GM12878 (cell line): Measurements from ENCODE around the gene SCAMP1. TPM values are rescaled to one million over a fixed set of nuclear protein-coding genes. Genes with fewer than 3 reads are reported as not detected.

ENCODE experiments used
- ATAC-seq: fragments of 200-7000 bp; cut with Tn5 transposase; 3 replicates; pipeline ENCODE4 v1.9.1; 2020; ENCODE audit warnings: mild to moderate bottlenecking, moderate library complexity
- BruUV-seq: library from RNA; stranded (reverse); fragments of 400-500 nt; replicated peaks from 2 replicates; lab custom pipeline; 2021; lab: Mats Ljungman, UMichigan
- CTCF ChIA-PET: fragments of 300-600 bp; sonication (Branson Sonifier 250); formaldehyde crosslinking; extraction: SDS; loops from one replicate; lab custom pipeline; 2021; ENCODE audit warnings: inconsistent platforms; lab: Yijun Ruan, JAX
- POLR2A ChIA-PET: fragments of 350-600 bp; formaldehyde crosslinking; extraction: SDS; loops from one replicate; lab custom pipeline; 2021; ENCODE audit warnings: inconsistent platforms; lab: Charles Lee
- RAD21 ChIA-PET: fragments of 300-600 bp; sonication (Branson Sonifier 250); formaldehyde crosslinking; loops from one replicate; lab custom pipeline; 2023; ENCODE audit warnings: antibody characterized with exemption; ENCODE audit not compliant: unreplicated experiment; lab: Charles Lee
- SMC1A ChIA-PET: fragments of 300-600 bp; sonication (Branson Sonifier 250); formaldehyde crosslinking; loops from one replicate; lab custom pipeline; 2023; ENCODE audit not compliant: unreplicated experiment, uncharacterized antibody; lab: Charles Lee
- DNase-seq: peaks from one replicate; pipeline ENCODE4 v3.0.0-alpha.2; 2011; ENCODE audit warnings: low read depth, low spot score
- FAIRE-seq: peaks from 3 replicates; lab custom pipeline; 2011; peaks lifted over from hg19 to GRCh38; lab: Jason Lieb, UNC
- H2AFZ ChIP-seq: 2 replicates; pipeline ENCODE4 v1.6.0; 2011; ENCODE audit warnings: low read depth, low read length, control low read depth; ENCODE audit not compliant: control insufficient read depth
- H3K27ac ChIP-seq: 2 replicates; pipeline ENCODE4 v1.5.1; 2011; ENCODE audit warnings: control low read depth; ENCODE audit not compliant: control insufficient read depth, insufficient read depth
- H3K27me3 ChIP-seq, 2 experiments: replicated peaks in 1 of 2; 2 replicates each; pipeline versions ENCODE4 v1.6.0 to v1.6.1; 2011; ENCODE audit warnings: low read length in 1 of 2; ENCODE audit not compliant: control insufficient read depth in 2 of 2, insufficient read depth in 2 of 2
- H3K36me3 ChIP-seq, 2 experiments: 2 replicates each; pipeline ENCODE4 v1.5.1; 2011; ENCODE audit warnings: low read length in 1 of 2; ENCODE audit not compliant: control insufficient read depth in 2 of 2, insufficient read depth in 2 of 2
- H3K4me1 ChIP-seq: 2 replicates; pipeline ENCODE4 v1.6.1; 2011; ENCODE audit warnings: mild to moderate bottlenecking, low read length, moderate library complexity, mixed read lengths; ENCODE audit not compliant: control insufficient read depth, insufficient read depth
- H3K4me2 ChIP-seq: 2 replicates; pipeline ENCODE4 v1.6.0; 2011; ENCODE audit warnings: control low read depth; ENCODE audit not compliant: control insufficient read depth, insufficient read depth
- H3K4me3 ChIP-seq: fragments of 200-600 bp; sonication (generic); 2 replicates; pipeline ENCODE4 v1.5.1; 2016
- H3K79me2 ChIP-seq: 2 replicates; pipeline ENCODE4 v1.6.0; 2011; ENCODE audit warnings: low read length; ENCODE audit not compliant: control insufficient read depth, insufficient read depth
- H3K9ac ChIP-seq: 2 replicates; pipeline ENCODE4 v1.8.0; 2011; ENCODE audit warnings: low read length, control low read depth, mixed read lengths; ENCODE audit not compliant: control insufficient read depth, insufficient read depth
- H3K9me3 ChIP-seq: replicated peaks from 3 replicates; pipeline ENCODE4 v1.5.1; 2011; ENCODE audit warnings: mild to moderate bottlenecking, low read length; ENCODE audit not compliant: control insufficient read depth, insufficient read depth
- H4K20me1 ChIP-seq: 2 replicates; pipeline ENCODE4 v1.6.0; 2011; ENCODE audit not compliant: control insufficient read depth, insufficient read depth
- CHD4 ChIP-seq: fragments of 200-600 bp; sonication (generic); IDR thresholded peaks from 2 replicates; pipeline ENCODE4 v1.6.1; 2016; ENCODE audit warnings: mild to moderate bottlenecking
- EP300 ChIP-seq, 2 experiments: fragments of 150-350 bp in 1 of 2; IDR thresholded peaks; 2 replicates each; pipeline ENCODE4 v1.6.1; 2011 to 2012; ENCODE audit warnings: low read depth in 2 of 2, low read length in 2 of 2, borderline replicate concordance in 1 of 2, improper control_type of control experiment in 1 of 2, inconsistent platforms in 1 of 2; ENCODE audit not compliant: control insufficient read depth in 1 of 2
- KDM1A ChIP-seq: fragments of 200-600 bp; sonication (generic); IDR thresholded peaks from 2 replicates; pipeline ENCODE4 v1.6.1; 2016; ENCODE audit warnings: borderline replicate concordance
- PAX5 ChIP-seq: IDR thresholded peaks from 2 replicates; pipeline ENCODE4 v1.6.1; 2011; ENCODE audit warnings: low read depth, low read length, borderline replicate concordance
- ZBED1 ChIP-seq: IDR thresholded peaks from 2 replicates; pipeline ENCODE4 v1.6.1; 2016; ENCODE audit warnings: borderline replicate concordance
- WGBS: methylation state at CpG from one replicate; pipeline ENCODE4 v1.1.6; 2016; ENCODE audit warnings: low lambda C conversion rate; ENCODE audit not compliant: insufficient replicate concordance, insufficient coverage; ENCODE audit errors: missing lambda C conversion rate; 5-methylcytosine and 5-hydroxymethylcytosine counted together
- in situ Hi-C: fragments of 300-500 bp; cut with MboI; formaldehyde crosslinking; loops from 9 replicates; pipeline ENCODE4 v1.14.3; 2018; ENCODE audit warnings: mixed read lengths
- intact Hi-C: fragments of 100-400 bp; cut with micrococcal nuclease; formaldehyde crosslinking; loops from one replicate; pipeline ENCODE4 v1.14.2; 2022; ENCODE audit not compliant: unreplicated experiment
- polyA plus RNA-seq, 11 experiments: library from polyadenylated mRNA; depleted of rRNA in 4 of 11; unstranded in 6 of 11; stranded (reverse) in 5 of 11; fragments of >200 nt; fragmentation: Nextera tagmentation in 4 of 11; fragmentation: Illumina TruSeq in 1 of 11; extraction: Ambion mirVana in 4 of 11; extraction: Trizol in 1 of 11; gene quantifications; 1 replicate in 1 of 11; 2 replicates in 10 of 11; pipeline versions ENCODE4 v1.2.1 to v1.2.3, GENCODE V29; 2011 to 2016; ENCODE audit warnings: inconsistent platforms in 2 of 11, missing spikeins in 2 of 11, low read depth in 1 of 11
- total RNA-seq, 4 experiments: library from RNA; depleted of rRNA in 3 of 4; stranded (reverse); fragments of >200 nt in 3 of 4; fragmentation: Illumina TruSeq in 1 of 4; extraction: Trizol in 1 of 4; gene quantifications; 2 replicates each; pipeline versions ENCODE4 v1.2.1 to v1.2.3, GENCODE V29; 2013 to 2021
- TF ChIP-seq, protein P1 (sequence below): fragments of 450-650 bp; IDR thresholded peaks from 2 replicates; pipeline ENCODE4 v1.6.1; 2018; ENCODE audit warnings: borderline replicate concordance, mild to moderate bottlenecking; ENCODE audit not compliant: partially characterized antibody
- TF ChIP-seq, protein P2 (sequence below): IDR thresholded peaks from 2 replicates; pipeline ENCODE4 v1.6.1; 2011; ENCODE audit warnings: mild to moderate bottlenecking, low read depth, low read length, moderate library complexity; ENCODE audit not compliant: insufficient replicate concordance
- TF ChIP-seq, protein P3 (sequence below): IDR thresholded peaks from 2 replicates; pipeline ENCODE4 v1.6.1; 2012; ENCODE audit warnings: low read depth, low read length, improper control_type of control experiment

The SCAMP1 gene
- total and polyA plus RNA-seq, 10 of the 15 experiments (the other 5 are each of a cell fraction or from before 2014, with no cell fraction given): 6.4 to 27.9 (median 20.0) TPM

DNA sequence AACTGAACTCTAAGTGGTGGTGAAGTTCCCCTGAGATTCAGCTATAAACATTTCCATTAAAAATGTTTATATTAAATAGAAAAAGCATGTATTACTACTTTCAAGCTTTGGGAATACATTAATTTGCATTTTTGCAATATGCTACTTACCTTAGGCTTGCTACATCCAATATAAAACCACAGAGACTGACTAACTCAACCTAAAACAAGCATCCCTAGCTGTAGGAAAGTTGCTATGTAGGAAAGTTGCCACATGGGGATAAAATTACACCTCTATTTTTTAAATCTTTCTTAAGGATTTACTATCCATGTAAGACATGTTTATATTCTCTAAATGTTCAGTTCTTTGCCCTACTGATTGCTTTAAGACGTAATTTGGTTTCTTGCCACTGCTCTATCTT is 12.8 kb downstream of the SCAMP1 start:
- ATAC-seq (no peak), FAIRE-seq (no peak), DNase-seq (no peak)
- TF ChIP-seq, protein P1, sequence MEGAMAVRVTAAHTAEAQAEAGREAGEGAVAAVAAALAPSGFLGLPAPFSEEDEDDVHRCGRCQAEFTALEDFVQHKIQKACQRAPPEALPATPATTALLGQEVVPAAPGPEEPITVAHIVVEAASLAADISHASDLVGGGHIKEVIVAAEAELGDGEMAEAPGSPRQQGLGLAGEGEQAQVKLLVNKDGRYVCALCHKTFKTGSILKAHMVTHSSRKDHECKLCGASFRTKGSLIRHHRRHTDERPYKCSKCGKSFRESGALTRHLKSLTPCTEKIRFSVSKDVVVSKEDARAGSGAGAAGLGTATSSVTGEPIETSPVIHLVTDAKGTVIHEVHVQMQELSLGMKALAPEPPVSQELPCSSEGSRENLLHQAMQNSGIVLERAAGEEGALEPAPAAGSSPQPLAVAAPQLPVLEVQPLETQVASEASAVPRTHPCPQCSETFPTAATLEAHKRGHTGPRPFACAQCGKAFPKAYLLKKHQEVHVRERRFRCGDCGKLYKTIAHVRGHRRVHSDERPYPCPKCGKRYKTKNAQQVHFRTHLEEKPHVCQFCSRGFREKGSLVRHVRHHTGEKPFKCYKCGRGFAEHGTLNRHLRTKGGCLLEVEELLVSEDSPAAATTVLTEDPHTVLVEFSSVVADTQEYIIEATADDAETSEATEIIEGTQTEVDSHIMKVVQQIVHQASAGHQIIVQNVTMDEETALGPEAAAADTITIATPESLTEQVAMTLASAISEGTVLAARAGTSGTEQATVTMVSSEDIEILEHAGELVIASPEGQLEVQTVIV: no peak
- TF ChIP-seq ZBED1 (no peak), PAX5 (no peak), KDM1A (no peak), EP300 (IDR thresholded peaks at IDR 0.05; ENCODE audit: borderline replicate concordance in 1 of 2, control insufficient read depth in 1 of 2, low read depth in 2 of 2, low read length in 2 of 2) (no peak), CHD4 (no peak)
- TF ChIP-seq, protein P2, sequence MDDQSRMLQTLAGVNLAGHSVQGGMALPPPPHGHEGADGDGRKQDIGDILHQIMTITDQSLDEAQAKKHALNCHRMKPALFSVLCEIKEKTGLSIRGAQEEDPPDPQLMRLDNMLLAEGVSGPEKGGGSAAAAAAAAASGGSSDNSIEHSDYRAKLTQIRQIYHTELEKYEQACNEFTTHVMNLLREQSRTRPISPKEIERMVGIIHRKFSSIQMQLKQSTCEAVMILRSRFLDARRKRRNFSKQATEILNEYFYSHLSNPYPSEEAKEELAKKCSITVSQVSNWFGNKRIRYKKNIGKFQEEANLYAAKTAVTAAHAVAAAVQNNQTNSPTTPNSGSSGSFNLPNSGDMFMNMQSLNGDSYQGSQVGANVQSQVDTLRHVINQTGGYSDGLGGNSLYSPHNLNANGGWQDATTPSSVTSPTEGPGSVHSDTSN: no peak
- TF ChIP-seq, protein P3, sequence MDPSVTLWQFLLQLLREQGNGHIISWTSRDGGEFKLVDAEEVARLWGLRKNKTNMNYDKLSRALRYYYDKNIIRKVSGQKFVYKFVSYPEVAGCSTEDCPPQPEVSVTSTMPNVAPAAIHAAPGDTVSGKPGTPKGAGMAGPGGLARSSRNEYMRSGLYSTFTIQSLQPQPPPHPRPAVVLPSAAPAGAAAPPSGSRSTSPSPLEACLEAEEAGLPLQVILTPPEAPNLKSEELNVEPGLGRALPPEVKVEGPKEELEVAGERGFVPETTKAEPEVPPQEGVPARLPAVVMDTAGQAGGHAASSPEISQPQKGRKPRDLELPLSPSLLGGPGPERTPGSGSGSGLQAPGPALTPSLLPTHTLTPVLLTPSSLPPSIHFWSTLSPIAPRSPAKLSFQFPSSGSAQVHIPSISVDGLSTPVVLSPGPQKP: no peak
- no peak overlapping the region for H3K4me3 ChIP-seq
- ChIA-PET SMC1A (interaction anchor here (2.3 kb wide), 1 partner anchor 15 kb away, joined by 9 read pairs; no protein-coding TSS in a partner anchor), CTCF (interaction anchor here (1.0 to 3.2 kb wide), 3 partner anchors 9 to 70 kb away, joined by 4 to 10 read pairs (median 5); partner anchors contain the start of gene SCAMP1), POLR2A (interaction anchor here (1.3 kb wide), 1 partner anchor 14 kb away, joined by 4 read pairs; no protein-coding TSS in a partner anchor), RAD21 (no interaction called here)
- no peak overlapping the region for H3K9ac ChIP-seq
- H3K27ac ChIP-seq: no peak overlapping the region
- H3K79me2 ChIP-seq: peaks cover 24% of the 10 kb centered on the region
- peaks cover 3% of the 10 kb centered on the region; the same call in 1 of the 2 replicates for H3K4me1 ChIP-seq
- in situ Hi-C loops (no loop called here), intact Hi-C loops (loop anchor here (5.0 kb wide), 1 partner anchor 34 kb away; no protein-coding TSS in a partner anchor)
- no peaks in the 10 kb centered on the region for H4K20me1 ChIP-seq
- WGBS: 91% methylated on average over 1 of the region's 1 CpG
- no peak overlapping the region; the same call in 1 of the 2 replicates for H3K4me2 ChIP-seq
- H3K27me3 ChIP-seq: no peaks in the 10 kb centered on the region
- H2AFZ ChIP-seq: no peak overlapping the region
- H3K9me3 ChIP-seq: no peaks in the 10 kb centered on the region
- BruUV-seq: no TSS peak
- no peaks in the 10 kb centered on the region for H3K36me3 ChIP-seq
